ENCODE data around the gene CDC16.

The CDC16 gene

DNA sequence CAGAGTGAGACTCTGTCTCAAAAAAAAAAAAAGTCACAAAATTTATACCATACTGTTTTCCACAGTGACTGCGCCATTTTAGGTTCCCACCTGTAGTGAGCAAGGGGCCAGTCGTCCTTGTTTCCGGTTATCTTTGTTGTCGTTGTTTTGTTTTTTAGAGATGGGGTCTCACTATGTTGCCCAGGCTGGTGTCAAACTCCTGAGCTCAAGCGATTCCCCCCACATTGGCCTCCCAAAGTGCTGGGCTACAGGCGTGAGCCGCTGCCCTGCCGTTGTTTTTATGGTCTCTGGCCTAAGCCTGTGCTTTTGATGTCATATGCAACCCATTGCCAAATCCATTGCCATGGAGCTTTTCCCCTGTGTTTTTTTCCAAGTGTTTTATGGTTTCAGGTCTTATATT lies 50.0 kb downstream of the CDC16 start:
- no peak for TF ChIP-seq CTCF (conservative IDR thresholded peaks at IDR 0.05; ENCODE audit: control insufficient read depth, insufficient read depth, low read depth, low read length)
- DNase-seq (ENCODE audit: low read depth), result no peak
- no peak overlapping the region for H3K4me3 ChIP-seq (ENCODE audit: control insufficient read depth, low read depth, low read length)

DNA sequence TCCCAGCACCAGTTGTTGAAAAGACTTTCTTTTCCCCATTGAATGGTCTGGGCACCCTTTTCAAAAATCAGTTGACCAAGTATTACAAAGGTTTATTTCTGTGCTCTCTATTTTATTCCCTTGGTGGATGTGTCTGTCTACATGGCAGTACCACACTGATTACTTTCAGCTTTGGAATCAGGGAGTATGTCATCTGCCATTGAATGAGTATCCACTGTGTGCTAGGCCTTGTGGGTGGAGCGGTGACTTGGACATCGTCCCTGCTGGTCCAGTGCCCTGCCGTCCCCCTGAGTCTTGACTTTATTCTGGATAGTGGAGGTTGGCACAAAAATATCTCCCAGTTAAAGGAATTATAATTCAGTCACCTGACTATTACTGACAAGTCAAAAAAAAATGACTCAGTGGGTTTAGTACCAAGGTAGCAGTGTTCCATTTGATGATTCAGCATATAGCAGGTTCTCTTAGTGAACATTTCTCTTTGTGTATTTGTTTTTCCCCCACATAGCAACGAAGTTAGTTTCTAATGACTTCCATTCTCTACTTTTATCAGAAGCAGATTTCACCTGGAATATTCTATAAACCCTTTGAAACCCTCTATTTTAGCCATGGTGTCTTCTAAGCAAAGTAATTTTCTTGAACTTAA lies 50.6 kb downstream of the CDC16 start:
- DNase-seq (ENCODE audit: low read depth), result peak; percentile 49
- TF ChIP-seq CTCF (conservative IDR thresholded peaks at IDR 0.05; ENCODE audit: control insufficient read depth, insufficient read depth, low read depth, low read length), result no peak
- H3K4me3 ChIP-seq (ENCODE audit: control insufficient read depth, low read depth, low read length), result no peak overlapping the region

DNA sequence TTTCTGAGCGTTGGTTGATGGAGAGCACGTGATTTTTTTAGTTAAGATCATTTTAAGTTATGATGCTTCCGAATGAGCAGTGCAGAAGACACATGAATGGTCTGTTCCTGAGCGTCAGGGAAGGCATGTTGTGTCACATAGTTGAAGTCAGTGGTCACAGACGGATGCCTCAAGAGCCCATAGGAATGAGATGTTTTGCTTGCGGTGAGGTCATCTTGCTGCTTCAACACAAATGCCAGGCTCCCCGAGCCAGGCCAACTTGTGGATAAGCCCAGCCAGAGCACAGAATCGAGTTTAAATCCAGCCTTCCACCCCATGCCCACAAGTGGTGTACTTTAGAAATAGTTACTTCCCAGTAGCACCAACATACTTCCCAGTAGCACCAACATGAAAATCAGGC lies 52.1 kb downstream of the CDC16 start:
- no peak for TF ChIP-seq CTCF (conservative IDR thresholded peaks at IDR 0.05; ENCODE audit: control insufficient read depth, insufficient read depth, low read depth, low read length)
- DNase-seq (ENCODE audit: low read depth), result no peak
- H3K4me3 ChIP-seq (ENCODE audit: control insufficient read depth, low read depth, low read length), result no peak overlapping the region

DNA sequence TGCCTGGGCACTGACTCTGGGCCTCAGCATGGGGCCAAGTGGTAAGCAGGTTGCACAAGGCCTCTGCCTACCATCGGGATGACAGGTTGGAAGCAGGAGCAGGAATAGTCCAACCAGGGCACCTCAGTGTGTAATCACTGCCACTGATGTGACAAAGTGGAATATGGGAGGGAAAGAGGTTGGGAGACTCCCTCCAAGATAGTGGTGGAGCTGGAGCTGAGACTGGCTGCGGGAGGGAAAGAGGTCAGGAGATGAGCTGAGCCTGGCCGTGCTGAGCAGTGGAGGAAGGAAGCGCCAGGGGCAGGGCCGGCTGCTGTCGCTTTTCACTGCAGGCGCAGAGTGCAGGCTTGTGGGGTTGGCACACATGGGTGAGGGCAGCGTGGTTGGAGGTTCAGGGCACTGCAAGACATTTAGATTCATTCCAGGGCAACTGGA lies 53.5 kb downstream of the CDC16 start:
- no peak for TF ChIP-seq CTCF (conservative IDR thresholded peaks at IDR 0.05; ENCODE audit: control insufficient read depth, insufficient read depth, low read depth, low read length)
- DNase-seq (ENCODE audit: low read depth), result no peak

DNA sequence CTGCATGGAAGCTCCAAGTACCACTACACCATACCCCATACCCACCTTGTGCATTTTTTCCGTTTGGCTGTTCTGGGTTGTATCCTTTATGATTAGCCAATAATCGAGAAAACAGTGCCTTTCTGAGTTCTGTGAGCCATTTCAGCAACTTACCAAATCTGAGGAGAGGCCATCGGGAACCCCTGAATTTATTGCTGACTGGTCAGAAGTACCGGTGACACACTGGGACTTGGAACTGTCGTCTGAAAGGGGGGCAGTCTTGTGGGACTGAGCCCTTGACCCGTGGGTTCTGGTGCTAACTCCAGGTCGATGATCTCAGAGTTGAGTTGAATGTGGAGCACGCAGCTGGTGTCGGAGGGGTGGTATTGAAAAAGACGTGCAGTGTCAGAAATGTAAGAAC lies 61.8 kb downstream of the CDC16 start:
- no peak for DNase-seq (ENCODE audit: low read depth)
- H3K4me3 ChIP-seq (ENCODE audit: control insufficient read depth, low read depth, low read length), result no peak overlapping the region
- no peak for TF ChIP-seq CTCF (conservative IDR thresholded peaks at IDR 0.05; ENCODE audit: control insufficient read depth, insufficient read depth, low read depth, low read length)

More for the DNA sequence above, 53.5 kb downstream of the CDC16 start:
- H3K4me3 ChIP-seq (ENCODE audit: control insufficient read depth, low read depth, low read length), result no peak overlapping the region

- no peak overlapping the region for H3K4me3 ChIP-seq (ENCODE audit: control insufficient read depth, low read depth, low read length)
- no peak for DNase-seq (ENCODE audit: low read depth)
- no peak for TF ChIP-seq CTCF (conservative IDR thresholded peaks at IDR 0.05; ENCODE audit: control insufficient read depth, insufficient read depth, low read depth, low read length)
These were observed 62.2 kb downstream of the CDC16 start for GRCh38 chr13:114296902-114297301.

DNA sequence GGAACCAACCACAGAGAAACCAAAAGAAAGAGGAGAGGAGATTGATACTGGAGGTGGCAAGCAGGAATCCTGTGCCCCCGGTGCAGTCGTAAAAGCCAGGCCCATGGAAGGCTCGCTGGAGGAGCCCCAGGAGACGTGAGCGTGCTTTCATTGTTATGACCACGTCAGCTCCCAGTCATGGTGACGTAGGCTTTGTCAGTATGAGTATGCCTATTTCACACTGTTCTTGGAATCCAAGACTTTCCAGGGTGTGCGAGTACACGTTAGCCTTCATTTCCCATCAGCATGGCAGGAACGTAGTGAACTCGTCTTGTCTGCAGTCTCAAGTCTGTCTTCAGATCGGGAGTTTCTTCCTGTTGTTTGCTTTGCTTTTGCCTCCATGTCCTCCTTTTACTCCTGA lies 64.2 kb downstream of the CDC16 start:
- no peak for TF ChIP-seq CTCF (conservative IDR thresholded peaks at IDR 0.05; ENCODE audit: control insufficient read depth, insufficient read depth, low read depth, low read length)
- H3K4me3 ChIP-seq (ENCODE audit: control insufficient read depth, low read depth, low read length), result no peak overlapping the region
- DNase-seq (ENCODE audit: low read depth), result peak; percentile 74
